HepG2 (cell line): Measurements from ENCODE around the gene KRTAP2-3. TPM values are rescaled to one million over a fixed set of nuclear protein-coding genes. Genes with fewer than 3 reads are reported as not detected.

Experiments used
- ATAC-seq: fragments of 200-7000 bp; cut with Tn5 transposase; 3 replicates; pipeline ENCODE4 v1.9.1; 2020; ENCODE audit warnings: mild to moderate bottlenecking, moderate library complexity
- BruUV-seq: library from RNA; stranded (reverse); fragments of 400-500 nt; replicated peaks from 2 replicates; lab custom pipeline; 2021; lab: Mats Ljungman, UMichigan
- CTCF ChIA-PET: fragments of 300-600 bp; formaldehyde crosslinking; extraction: SDS; loops from one replicate; lab custom pipeline; 2021; ENCODE audit warnings: low total read pairs, inconsistent platforms, low intra/inter-chr PET ratio; lab: Yijun Ruan, JAX
- POLR2A ChIA-PET: fragments of 350-600 bp; sonication (Branson Sonifier 250); formaldehyde crosslinking; loops from one replicate; lab custom pipeline; 2020; ENCODE audit warnings: antibody characterized with exemption, inconsistent platforms; lab: Yijun Ruan, JAX
- DNase-seq: peaks from one replicate; pipeline ENCODE4 v3.0.0-alpha.2; 2015; ENCODE audit warnings: low spot score
- FAIRE-seq: peaks from 3 replicates; lab custom pipeline; 2011; peaks lifted over from hg19 to GRCh38; lab: Jason Lieb, UNC
- H2AFZ ChIP-seq: one replicate; pipeline ENCODE4 v1.6.1; 2011; ENCODE audit warnings: low read length, inconsistent platforms
- H3K27ac ChIP-seq: fragments of 300-600 bp; 3 replicates; pipeline ENCODE4 v1.8.0; 2011; ENCODE audit warnings: mixed run types, mild to moderate bottlenecking, mixed read lengths, low read length, inconsistent platforms; ENCODE audit not compliant: insufficient read depth; ENCODE audit errors: extremely low read length
- H3K27me3 ChIP-seq, 2 experiments: fragments of 200-600 bp in 1 of 2; 2 replicates in 1 of 2; 3 replicates in 1 of 2; pipeline versions ENCODE4 v1.6.0 to v1.8.0; 2011; ENCODE audit warnings: low read length in 2 of 2, mild to moderate bottlenecking in 2 of 2, moderate library complexity in 2 of 2, inconsistent platforms in 1 of 2; ENCODE audit not compliant: insufficient read depth in 2 of 2, control insufficient read depth in 1 of 2
- H3K36me3 ChIP-seq, 2 experiments: fragments of 200-600 bp in 1 of 2; replicated peaks in 1 of 2; 2 replicates in 1 of 2; 3 replicates in 1 of 2; pipeline versions ENCODE4 v1.5.1 to v1.8.0; 2011; ENCODE audit warnings: low read length in 2 of 2, inconsistent platforms in 1 of 2; ENCODE audit not compliant: insufficient read depth in 2 of 2, control insufficient read depth in 1 of 2
- H3K4me1 ChIP-seq: 2 replicates; pipeline ENCODE4 v1.5.1; 2012; ENCODE audit warnings: low read length, inconsistent platforms; ENCODE audit not compliant: insufficient read depth
- H3K4me2 ChIP-seq: 2 replicates; pipeline ENCODE4 v1.6.0; 2011; ENCODE audit warnings: low read depth, low read length, inconsistent platforms
- H3K4me3 ChIP-seq, 3 experiments: fragments of 200-600 bp in 1 of 3; sonication (generic), shearing (Covaris generic) in 1 of 3; replicated peaks in 1 of 3; 2 replicates each; pipeline ENCODE4 v1.5.1; 2011 to 2016; ENCODE audit warnings: low read length in 3 of 3, inconsistent platforms in 2 of 3, low read depth in 2 of 3, mild to moderate bottlenecking in 2 of 3, control low read depth in 1 of 3, mixed read lengths in 1 of 3; ENCODE audit not compliant: insufficient read depth in 1 of 3
- H3K79me2 ChIP-seq: one replicate; pipeline ENCODE4 v1.6.1; 2011; ENCODE audit warnings: low read length, inconsistent platforms; ENCODE audit not compliant: insufficient read depth
- H3K9ac ChIP-seq: 2 replicates; pipeline ENCODE4 v1.6.0; 2011; ENCODE audit warnings: mild to moderate bottlenecking, low read depth, low read length, inconsistent platforms; ENCODE audit not compliant: insufficient read depth
- H3K9me3 ChIP-seq: 2 replicates; pipeline ENCODE4 v1.5.1; 2012; ENCODE audit warnings: mild to moderate bottlenecking, low read length
- H4K20me1 ChIP-seq: 2 replicates; pipeline ENCODE4 v1.6.0; 2011; ENCODE audit warnings: inconsistent platforms, mild to moderate bottlenecking, low read length, moderate library complexity; ENCODE audit not compliant: insufficient read depth
- ADNP ChIP-seq: sonication (generic); formaldehyde crosslinking; IDR thresholded peaks from 2 replicates; pipeline ENCODE4 v1.4.0; 2020; ENCODE audit warnings: missing genetic modification reagents
- EZH2 ChIP-seq: conservative IDR thresholded peaks from 2 replicates; pipeline ENCODE4 v1.6.1; 2012; ENCODE audit warnings: mild to moderate bottlenecking, low read depth, low read length, moderate library complexity
- IKZF4 ChIP-seq: sonication (generic); formaldehyde crosslinking; IDR thresholded peaks from 2 replicates; pipeline ENCODE4 v1.5.1; 2020; ENCODE audit warnings: borderline replicate concordance, mild to moderate bottlenecking, low read depth, missing genetic modification reagents; ENCODE audit errors: not compliant biosample characterization
- KLF15 ChIP-seq: sonication (generic); formaldehyde crosslinking; IDR thresholded peaks from 2 replicates; pipeline ENCODE4 v1.8.1; 2023; ENCODE audit warnings: borderline replicate concordance, mild to moderate bottlenecking, inconsistent platforms, missing genetic modification reagents, mixed read lengths
- MYC ChIP-seq: sonication (generic); formaldehyde crosslinking; IDR thresholded peaks from 2 replicates; pipeline ENCODE4 v1.9.0; 2021; ENCODE audit warnings: missing genetic modification reagents, borderline replicate concordance
- MZF1 ChIP-seq: sonication (generic); formaldehyde crosslinking; IDR thresholded peaks from 2 replicates; pipeline ENCODE4 v1.8.1; 2023; ENCODE audit warnings: mild to moderate bottlenecking, missing genetic modification reagents, borderline replicate concordance
- PHF5A ChIP-seq: IDR thresholded peaks from one replicate; pipeline ENCODE4 v1.6.1; 2018; ENCODE audit warnings: low read depth, missing genetic modification reagents; ENCODE audit not compliant: unreplicated experiment
- RARA ChIP-seq: IDR thresholded peaks from 2 replicates; pipeline ENCODE4 v1.6.1; 2016; ENCODE audit warnings: missing genetic modification reagents, missing compliant biosample characterization
- SMARCE1 ChIP-seq: fragments of 450-650 bp; IDR thresholded peaks from 2 replicates; pipeline ENCODE4 v1.6.1; 2017; ENCODE audit warnings: borderline replicate concordance
- ZC3H13 ChIP-seq: sonication (generic); formaldehyde crosslinking; IDR thresholded peaks from 2 replicates; pipeline ENCODE4 v1.8.1; 2023; ENCODE audit warnings: mild to moderate bottlenecking, missing genetic modification reagents, moderate library complexity
- ZNF121 ChIP-seq: sonication (generic); formaldehyde crosslinking; IDR thresholded peaks from 2 replicates; pipeline ENCODE4 v1.5.0; 2020; ENCODE audit warnings: mild to moderate bottlenecking, missing genetic modification reagents
- ZNF567 ChIP-seq: sonication (generic); formaldehyde crosslinking; IDR thresholded peaks from 2 replicates; pipeline ENCODE4 v1.8.1; 2023; ENCODE audit warnings: mild to moderate bottlenecking, missing genetic modification reagents, borderline replicate concordance
- WGBS: methylation state at CpG from one replicate; pipeline ENCODE4 v1.1.6; 2017; ENCODE audit warnings: low lambda C conversion rate; 5-methylcytosine and 5-hydroxymethylcytosine counted together
- in situ Hi-C: cut with HindIII; loops from 2 replicates; pipeline ENCODE4 v1.10.0; 2017; ENCODE audit warnings: low pct_unique_long_range_greater_than_20kb; ENCODE audit not compliant: extremely low pct_ligation_motif_present
- intact Hi-C: fragments of 100-400 bp; cut with micrococcal nuclease; formaldehyde crosslinking; loops from one replicate; pipeline ENCODE4 v1.10.0; 2022; ENCODE audit not compliant: unreplicated experiment
- polyA plus RNA-seq, 8 experiments: library from polyadenylated mRNA; depleted of rRNA in 3 of 8; stranded (reverse) in 7 of 8; unstranded in 1 of 8; fragments of >200 nt; fragmentation: Illumina TruSeq in 4 of 8; extraction: Trizol in 4 of 8; gene quantifications; 2 replicates each; pipeline versions ENCODE4 v1.2.1 to v1.2.3, GENCODE V29; 2011 to 2016; ENCODE audit warnings: low read depth in 4 of 8, missing spikeins in 1 of 8, mixed read lengths in 1 of 8; ENCODE audit not compliant: insufficient read depth in 1 of 8
- total RNA-seq, 5 experiments: library from RNA; depleted of rRNA; stranded (reverse); fragments of >200 nt; fragmentation: Illumina TruSeq; extraction: Trizol; gene quantifications; 2 replicates each; pipeline ENCODE4 v1.2.3, GENCODE V29; 2016; ENCODE audit warnings: low read depth in 1 of 5
- TF ChIP-seq, protein P1 (sequence below): sonication (generic); formaldehyde crosslinking; IDR thresholded peaks from 2 replicates; pipeline ENCODE4 v1.4.0; 2020; ENCODE audit warnings: missing genetic modification reagents, borderline replicate concordance
- TF ChIP-seq, protein P2 (sequence below): sonication (generic); formaldehyde crosslinking; IDR thresholded peaks from 2 replicates; pipeline ENCODE4 v1.4.0; 2020; ENCODE audit warnings: mild to moderate bottlenecking, missing genetic modification reagents
- TF ChIP-seq, protein P3 (sequence below): sonication (generic); formaldehyde crosslinking; IDR thresholded peaks from 2 replicates; pipeline ENCODE4 v1.4.0; 2020; ENCODE audit warnings: missing genetic modification reagents
- TF ChIP-seq, protein P4 (sequence below): sonication (generic); formaldehyde crosslinking; IDR thresholded peaks from 2 replicates; pipeline ENCODE4 v1.5.1; 2020; ENCODE audit warnings: mild to moderate bottlenecking, missing genetic modification reagents, borderline replicate concordance

KRTAP2-3 gene
- total and polyA plus RNA-seq, 2 of the 13 experiments (the other 11 are each of a cell fraction or from before 2014, with no cell fraction given) = 0.25 TPM; not detected in 1

DNA sequence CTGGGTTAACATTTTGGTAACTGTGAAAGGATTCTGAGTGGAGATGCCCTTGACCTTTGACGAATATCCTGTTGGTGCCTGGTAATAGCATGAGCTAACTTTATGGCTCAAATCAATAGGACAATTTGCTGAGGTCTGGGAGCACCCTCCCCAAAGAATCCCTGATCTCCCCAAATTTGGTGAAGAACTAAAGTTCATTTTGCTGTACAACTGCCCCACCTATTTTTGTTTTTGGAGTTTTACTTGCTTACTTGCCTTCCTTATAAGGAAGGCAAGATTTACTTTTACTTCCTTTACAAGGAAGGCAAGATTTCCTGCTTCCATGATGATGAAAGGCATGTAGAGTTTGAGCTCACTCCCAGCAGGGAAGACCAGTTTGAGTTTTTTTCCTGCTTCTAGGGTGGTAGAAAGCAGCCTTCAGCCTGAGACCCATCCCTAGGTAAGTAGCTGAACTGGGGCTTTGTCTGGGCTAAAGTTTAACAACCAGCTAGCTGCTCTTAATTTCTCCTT lies 48.1 kb upstream of the KRTAP2-3 start:
- Histone ChIP-seq H3K9me3 (peaks cover 7% of the 10 kb centered on the region), H4K20me1 (no peaks in the 10 kb centered on the region), H3K27ac (no peak overlapping the region), H3K4me1 (no peaks in the 10 kb centered on the region), H3K4me3 (no peak overlapping the region), H3K9ac (no peak overlapping the region), H3K79me2 (no peaks in the 10 kb centered on the region), H3K36me3 (no peaks in the 10 kb centered on the region), H3K27me3 (peaks cover 0 to 4% of the 10 kb centered on the region in 2 experiments; a peak in 2 of 5 replicates), H3K4me2 (no peak overlapping the region), H2AFZ (no peak overlapping the region)
- ATAC-seq = no peak
- intact Hi-C loops (loop anchor here (1.0 kb wide), 1 partner anchor 21 kb away; no protein-coding TSS in a partner anchor), in situ Hi-C loops (no loop called here)
- no TSS peak for BruUV-seq
- DNase-seq = no peak
- POLR2A ChIA-PET = no interaction called here
- CTCF ChIA-PET = no interaction called here
- 0% methylated on average over 1 of the region's 1 CpG for WGBS
- TF ChIP-seq MYC (CRISPR knock-in tag) (no peak), SMARCE1 (no peak), KLF15 (CRISPR knock-in tag) (no peak), EZH2 (no peak), MZF1 (CRISPR knock-in tag) (no peak), ZNF567 (CRISPR knock-in tag) (no peak), RARA (no peak), ZNF121 (CRISPR knock-in tag) (no peak), PHF5A (no peak), IKZF4 (CRISPR knock-in tag) (no peak), ADNP (CRISPR knock-in tag) (no peak), ZC3H13 (CRISPR knock-in tag) (no peak)
- TF ChIP-seq, protein P1, sequence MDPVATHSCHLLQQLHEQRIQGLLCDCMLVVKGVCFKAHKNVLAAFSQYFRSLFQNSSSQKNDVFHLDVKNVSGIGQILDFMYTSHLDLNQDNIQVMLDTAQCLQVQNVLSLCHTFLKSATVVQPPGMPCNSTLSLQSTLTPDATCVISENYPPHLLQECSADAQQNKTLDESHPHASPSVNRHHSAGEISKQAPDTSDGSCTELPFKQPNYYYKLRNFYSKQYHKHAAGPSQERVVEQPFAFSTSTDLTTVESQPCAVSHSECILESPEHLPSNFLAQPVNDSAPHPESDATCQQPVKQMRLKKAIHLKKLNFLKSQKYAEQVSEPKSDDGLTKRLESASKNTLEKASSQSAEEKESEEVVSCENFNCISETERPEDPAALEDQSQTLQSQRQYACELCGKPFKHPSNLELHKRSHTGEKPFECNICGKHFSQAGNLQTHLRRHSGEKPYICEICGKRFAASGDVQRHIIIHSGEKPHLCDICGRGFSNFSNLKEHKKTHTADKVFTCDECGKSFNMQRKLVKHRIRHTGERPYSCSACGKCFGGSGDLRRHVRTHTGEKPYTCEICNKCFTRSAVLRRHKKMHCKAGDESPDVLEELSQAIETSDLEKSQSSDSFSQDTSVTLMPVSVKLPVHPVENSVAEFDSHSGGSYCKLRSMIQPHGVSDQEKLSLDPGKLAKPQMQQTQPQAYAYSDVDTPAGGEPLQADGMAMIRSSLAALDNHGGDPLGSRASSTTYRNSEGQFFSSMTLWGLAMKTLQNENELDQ = no peak
- TF ChIP-seq, protein P2, sequence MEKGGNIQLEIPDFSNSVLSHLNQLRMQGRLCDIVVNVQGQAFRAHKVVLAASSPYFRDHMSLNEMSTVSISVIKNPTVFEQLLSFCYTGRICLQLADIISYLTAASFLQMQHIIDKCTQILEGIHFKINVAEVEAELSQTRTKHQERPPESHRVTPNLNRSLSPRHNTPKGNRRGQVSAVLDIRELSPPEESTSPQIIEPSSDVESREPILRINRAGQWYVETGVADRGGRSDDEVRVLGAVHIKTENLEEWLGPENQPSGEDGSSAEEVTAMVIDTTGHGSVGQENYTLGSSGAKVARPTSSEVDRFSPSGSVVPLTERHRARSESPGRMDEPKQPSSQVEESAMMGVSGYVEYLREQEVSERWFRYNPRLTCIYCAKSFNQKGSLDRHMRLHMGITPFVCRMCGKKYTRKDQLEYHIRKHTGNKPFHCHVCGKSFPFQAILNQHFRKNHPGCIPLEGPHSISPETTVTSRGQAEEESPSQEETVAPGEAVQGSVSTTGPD = no peak
- TF ChIP-seq, protein P3, sequence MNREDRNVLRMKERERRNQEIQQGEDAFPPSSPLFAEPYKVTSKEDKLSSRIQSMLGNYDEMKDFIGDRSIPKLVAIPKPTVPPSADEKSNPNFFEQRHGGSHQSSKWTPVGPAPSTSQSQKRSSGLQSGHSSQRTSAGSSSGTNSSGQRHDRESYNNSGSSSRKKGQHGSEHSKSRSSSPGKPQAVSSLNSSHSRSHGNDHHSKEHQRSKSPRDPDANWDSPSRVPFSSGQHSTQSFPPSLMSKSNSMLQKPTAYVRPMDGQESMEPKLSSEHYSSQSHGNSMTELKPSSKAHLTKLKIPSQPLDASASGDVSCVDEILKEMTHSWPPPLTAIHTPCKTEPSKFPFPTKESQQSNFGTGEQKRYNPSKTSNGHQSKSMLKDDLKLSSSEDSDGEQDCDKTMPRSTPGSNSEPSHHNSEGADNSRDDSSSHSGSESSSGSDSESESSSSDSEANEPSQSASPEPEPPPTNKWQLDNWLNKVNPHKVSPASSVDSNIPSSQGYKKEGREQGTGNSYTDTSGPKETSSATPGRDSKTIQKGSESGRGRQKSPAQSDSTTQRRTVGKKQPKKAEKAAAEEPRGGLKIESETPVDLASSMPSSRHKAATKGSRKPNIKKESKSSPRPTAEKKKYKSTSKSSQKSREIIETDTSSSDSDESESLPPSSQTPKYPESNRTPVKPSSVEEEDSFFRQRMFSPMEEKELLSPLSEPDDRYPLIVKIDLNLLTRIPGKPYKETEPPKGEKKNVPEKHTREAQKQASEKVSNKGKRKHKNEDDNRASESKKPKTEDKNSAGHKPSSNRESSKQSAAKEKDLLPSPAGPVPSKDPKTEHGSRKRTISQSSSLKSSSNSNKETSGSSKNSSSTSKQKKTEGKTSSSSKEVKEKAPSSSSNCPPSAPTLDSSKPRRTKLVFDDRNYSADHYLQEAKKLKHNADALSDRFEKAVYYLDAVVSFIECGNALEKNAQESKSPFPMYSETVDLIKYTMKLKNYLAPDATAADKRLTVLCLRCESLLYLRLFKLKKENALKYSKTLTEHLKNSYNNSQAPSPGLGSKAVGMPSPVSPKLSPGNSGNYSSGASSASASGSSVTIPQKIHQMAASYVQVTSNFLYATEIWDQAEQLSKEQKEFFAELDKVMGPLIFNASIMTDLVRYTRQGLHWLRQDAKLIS (CRISPR knock-in tag) = no peak
- TF ChIP-seq, protein P4, sequence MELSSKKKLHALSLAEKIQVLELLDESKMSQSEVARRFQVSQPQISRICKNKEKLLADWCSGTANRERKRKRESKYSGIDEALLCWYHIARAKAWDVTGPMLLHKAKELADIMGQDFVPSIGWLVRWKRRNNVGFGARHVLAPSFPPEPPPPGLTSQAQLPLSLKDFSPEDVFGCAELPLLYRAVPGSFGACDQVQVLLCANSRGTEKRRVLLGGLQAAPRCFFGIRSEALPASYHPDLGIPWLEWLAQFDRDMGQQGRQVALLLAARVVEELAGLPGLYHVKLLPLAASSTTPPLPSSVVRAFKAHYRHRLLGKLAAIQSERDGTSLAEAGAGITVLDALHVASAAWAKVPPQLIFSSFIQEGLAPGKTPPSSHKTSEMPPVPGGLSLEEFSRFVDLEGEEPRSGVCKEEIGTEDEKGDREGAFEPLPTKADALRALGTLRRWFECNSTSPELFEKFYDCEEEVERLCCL (CRISPR knock-in tag) = no peak
- FAIRE-seq = no peak
